GM10266 (cell line): Measurements from ENCODE around the gene LHCGR.
"Not testable (repeated sequence)": the region's sequence is repeated elsewhere in the genome, so short reads cannot be mapped to it uniquely, and the experiment has no call there.

Experiments used
- DNase-seq: peaks from one replicate; pipeline ENCODE4 v3.0.0; 2012; ENCODE audit errors: extremely low spot score
- CTCF ChIP-seq: IDR thresholded peaks from 2 replicates; pipeline ENCODE4 v1.5.1; 2012; ENCODE audit warnings: mild to moderate bottlenecking, low read depth; ENCODE audit not compliant: control insufficient read depth, insufficient read depth; ENCODE audit errors: missing control alignments

Gene LHCGR

GRCh38 chr2:48709096-48710034, 46.2 kb downstream of the LHCGR start:
- no peak for TF ChIP-seq CTCF
- DNase-seq: no peak

- DNase-seq: no peak
- TF ChIP-seq CTCF: no peak
Observed at GRCh38 chr2:48707466-48707865, 48.1 kb downstream of the LHCGR start.

DNA sequence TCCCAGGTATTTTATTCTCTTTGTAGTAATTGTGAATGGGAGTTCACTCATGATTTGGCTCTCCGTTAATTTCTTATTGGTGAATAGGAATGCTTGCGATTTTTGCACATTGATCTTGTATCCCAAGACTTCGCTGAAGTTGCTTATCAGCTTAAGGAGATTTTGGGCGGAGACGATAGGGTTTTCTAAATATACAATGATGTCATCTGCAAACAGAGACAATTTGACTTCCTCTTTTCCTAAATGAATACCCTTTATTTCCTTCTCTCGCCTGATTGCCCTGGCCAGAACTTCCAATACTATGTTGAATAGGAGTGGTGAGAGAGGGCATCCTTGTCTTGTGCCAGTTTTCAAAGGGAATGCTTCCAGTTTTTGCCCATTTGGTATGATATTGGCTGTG, 51.9 kb downstream of the LHCGR start:
- DNase-seq: not testable (repeated sequence)

DNA sequence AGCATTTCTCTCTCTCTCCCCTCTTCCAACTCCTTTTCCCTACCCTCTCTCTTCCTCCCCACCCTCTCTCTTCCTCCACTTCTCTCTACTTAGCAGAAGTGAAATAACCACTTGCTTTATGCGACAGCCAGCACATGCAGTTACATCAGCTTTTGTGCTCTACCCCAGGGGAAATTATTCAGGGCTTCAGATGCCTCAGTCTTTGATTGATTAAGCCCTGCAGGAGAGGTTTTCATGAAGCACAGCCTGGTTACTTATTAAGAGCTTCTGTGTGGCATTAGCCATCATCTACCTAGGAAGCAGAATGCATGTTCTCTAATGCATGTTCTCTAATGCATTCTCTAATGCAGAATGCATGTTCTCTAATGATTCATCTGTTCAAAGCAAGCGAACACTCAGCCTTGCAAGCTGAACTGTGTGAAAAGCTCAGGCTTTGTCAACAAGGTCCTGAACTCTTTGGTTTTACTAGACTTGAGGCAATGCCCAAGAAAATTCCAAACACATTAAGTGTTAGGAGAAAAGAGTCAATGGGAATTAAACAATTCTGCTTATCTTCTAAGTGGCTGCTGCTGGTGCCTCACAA, 56.1 kb downstream of the LHCGR start:
- DNase-seq: no peak
- no peak for TF ChIP-seq CTCF

DNA sequence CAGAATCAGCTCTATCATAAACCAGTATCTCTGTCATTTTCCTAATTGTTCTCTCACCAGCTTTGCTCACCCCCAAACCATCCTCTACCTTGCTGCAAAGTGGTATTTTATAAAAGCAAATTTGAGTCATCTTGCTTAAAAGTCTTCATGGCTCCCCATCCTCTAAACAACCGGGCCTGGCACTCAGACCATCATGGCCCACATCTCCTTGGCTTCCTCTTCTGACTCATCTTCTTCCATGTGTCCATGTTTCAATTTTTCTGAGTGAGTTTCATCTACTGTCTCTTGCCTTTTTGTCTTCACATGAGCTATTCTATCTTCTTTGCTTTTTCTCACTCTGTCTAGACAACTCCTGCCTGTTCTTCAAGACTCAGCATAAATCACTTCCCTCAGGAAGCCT, 58.6 kb downstream of the LHCGR start:
- TF ChIP-seq CTCF: no peak

DNA sequence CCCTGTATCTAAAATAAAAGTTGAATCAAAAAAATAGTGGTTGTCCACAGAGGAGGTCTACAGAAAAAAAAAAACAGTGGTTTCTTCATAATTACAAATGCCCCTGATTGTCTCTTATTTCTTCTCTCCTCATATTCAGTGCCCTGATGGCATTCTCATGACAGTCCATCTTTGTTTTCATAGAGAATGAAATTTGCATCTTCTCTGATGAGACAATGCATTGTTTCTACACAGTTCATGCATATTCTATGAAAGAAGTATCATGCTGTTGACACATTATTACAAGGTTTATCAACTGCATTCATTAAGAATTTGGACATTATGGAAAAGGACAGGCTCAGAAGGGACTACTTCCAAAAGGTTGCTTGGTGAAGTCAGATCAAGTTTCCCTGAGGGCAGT, 59.5 kb downstream of the LHCGR start:
- DNase-seq: no peak
- no peak for TF ChIP-seq CTCF

More for the DNA sequence above, 58.6 kb downstream of the LHCGR start:
- DNase-seq: no peak

- no peak for TF ChIP-seq CTCF
- no peak for DNase-seq
Observed at GRCh38 chr2:48694149-48694548, 61.4 kb downstream of the LHCGR start.

DNA sequence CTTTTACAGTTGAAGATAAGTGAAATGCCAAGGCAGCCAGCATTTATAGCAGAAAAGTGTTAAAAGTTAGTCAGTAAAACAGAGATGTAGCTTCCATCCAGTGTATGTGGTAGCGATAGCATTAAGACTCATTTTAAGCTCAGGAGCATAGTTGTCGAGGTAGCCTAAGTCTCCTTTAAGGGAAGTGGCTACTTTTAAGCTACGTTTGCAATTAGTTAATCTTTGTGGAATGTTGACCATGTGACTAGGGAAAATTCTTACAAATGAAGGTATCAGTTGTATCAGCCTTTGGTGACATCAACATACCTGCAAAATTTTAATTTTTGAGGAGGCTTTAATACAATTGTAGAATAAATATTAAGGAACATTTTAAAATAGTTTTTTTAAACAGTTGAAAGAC, 61.9 kb downstream of the LHCGR start:
- DNase-seq: no peak
- TF ChIP-seq CTCF: no peak
